Mesothelial cell of epicardium (in vitro differentiated cells): ENCODE data around the gene NRP1. TPM values are rescaled to one million over a fixed set of nuclear protein-coding genes. Genes with fewer than 3 reads are reported as not detected.
A peak's percentile ranks its signal among the peaks of the same experiment; 100 is the strongest.
"Not testable (repeated sequence)": the region's sequence is repeated elsewhere in the genome, so short reads cannot be mapped to it uniquely, and the experiment has no call there.

ENCODE experiments used
- DNase-seq, 2 experiments: peaks; one replicate each; pipeline ENCODE4 v3.0.0; 2021; ENCODE audit warnings: low spot score in 2 of 2; ENCODE audit not compliant: unreplicated experiment in 2 of 2
- H3K27ac Mint-ChIP-seq: 2 replicates; pipeline ENCODE4 v1.8.0; 2021; ENCODE audit warnings: mixed read lengths
- H3K27me3 Mint-ChIP-seq: 2 replicates; pipeline ENCODE4 v1.8.0; 2021; ENCODE audit warnings: low read depth, mixed read lengths
- H3K36me3 Mint-ChIP-seq: 2 replicates; pipeline ENCODE4 v1.8.0; 2021; ENCODE audit warnings: mixed read lengths
- H3K4me1 Mint-ChIP-seq: 2 replicates; pipeline ENCODE4 v1.8.0; 2021; ENCODE audit warnings: mixed read lengths
- H3K4me3 Mint-ChIP-seq: 2 replicates; pipeline ENCODE4 v1.8.0; 2021; ENCODE audit warnings: mild to moderate bottlenecking, moderate library complexity, mixed read lengths
- H3K9me3 Mint-ChIP-seq: 2 replicates; pipeline ENCODE4 v1.8.0; 2021; ENCODE audit warnings: mixed read lengths
- CTCF ChIP-seq: fragments of 200-600 bp; sonication (generic); IDR thresholded peaks from one replicate; pipeline ENCODE4 v1.5.0; 2021; ENCODE audit warnings: antibody characterized with exemption; ENCODE audit not compliant: unreplicated experiment
- total RNA-seq: library from RNA; stranded (reverse); gene quantifications from 3 replicates; pipeline ENCODE4 v1.2.1, GENCODE V29; 2021

NRP1 gene
- total RNA-seq, 1 donor from 2014 or later = 47.7 TPM

- TF ChIP-seq CTCF = no peak
- Mint-ChIP-seq H3K27ac (peak overlapping the region; percentile 82), H3K4me3 (no peak overlapping the region), H3K27me3 (no peaks in the 10 kb centered on the region), H3K36me3 (peaks cover 44% of the 10 kb centered on the region), H3K9me3 (no peaks in the 10 kb centered on the region), H3K4me1 (peaks cover 23% of the 10 kb centered on the region)
- no peak for DNase-seq
Measured at GRCh38 chr10:33224251-33224965, 110.1 kb downstream of the NRP1 start.

GRCh38 chr10:33223326-33224000, 111.0 kb downstream of the NRP1 start:
- Mint-ChIP-seq H3K9me3 (no peaks in the 10 kb centered on the region), H3K4me1 (peaks cover 17% of the 10 kb centered on the region), H3K36me3 (peaks cover 47% of the 10 kb centered on the region), H3K27ac (peak overlapping the region; percentile 36), H3K4me3 (no peak overlapping the region), H3K27me3 (no peaks in the 10 kb centered on the region)
- DNase-seq = no peak
- no peak for TF ChIP-seq CTCF

GRCh38 chr10:33222304-33222703, 112.2 kb downstream of the NRP1 start:
- not testable (repeated sequence) for H3K9me3 Mint-ChIP-seq, H3K27ac Mint-ChIP-seq, H3K4me3 Mint-ChIP-seq, DNase-seq, H3K27me3 Mint-ChIP-seq
- peaks cover 49% of the 10 kb centered on the region for H3K36me3 Mint-ChIP-seq
- peaks cover 17% of the 10 kb centered on the region for H3K4me1 Mint-ChIP-seq

- no peaks in the 10 kb centered on the region for H3K27me3 Mint-ChIP-seq
- DNase-seq = no peak
- H3K4me3 Mint-ChIP-seq = no peak overlapping the region
- TF ChIP-seq CTCF = no peak
- H3K27ac Mint-ChIP-seq = no peak overlapping the region
- H3K9me3 Mint-ChIP-seq = no peaks in the 10 kb centered on the region
- peaks cover 2% of the 10 kb centered on the region for H3K4me1 Mint-ChIP-seq
- H3K36me3 Mint-ChIP-seq = peaks cover 37% of the 10 kb centered on the region
Measured at GRCh38 chr10:33217854-33218253, 116.6 kb downstream of the NRP1 start.

GRCh38 chr10:33216661-33217427, 117.6 kb downstream of the NRP1 start:
- no peaks in the 10 kb centered on the region for H3K9me3 Mint-ChIP-seq
- H3K4me1 Mint-ChIP-seq = peaks cover 2% of the 10 kb centered on the region
- no peaks in the 10 kb centered on the region for H3K27me3 Mint-ChIP-seq
- no peak for TF ChIP-seq CTCF
- H3K36me3 Mint-ChIP-seq = peaks cover 38% of the 10 kb centered on the region
- H3K4me3 Mint-ChIP-seq = no peak overlapping the region
- DNase-seq = no peak
- H3K27ac Mint-ChIP-seq = no peak overlapping the region

- no peak for DNase-seq
- Mint-ChIP-seq H3K4me3 (no peak overlapping the region), H3K4me1 (peaks cover 12% of the 10 kb centered on the region), H3K27ac (no peak overlapping the region), H3K9me3 (no peaks in the 10 kb centered on the region), H3K27me3 (no peaks in the 10 kb centered on the region), H3K36me3 (peaks cover 28% of the 10 kb centered on the region)
- no peak for TF ChIP-seq CTCF
Measured at GRCh38 chr10:33215635-33216034, 118.8 kb downstream of the NRP1 start.
